GM12801 (cell line): ENCODE data around the gene TINCR.

Experiments
- CTCF ChIP-seq: IDR thresholded peaks from one replicate; pipeline ENCODE4 v1.5.1; 2011; ENCODE audit warnings: control low read depth; ENCODE audit not compliant: insufficient read length; ENCODE audit errors: extremely low read depth

Gene TINCR

GRCh38 chr19:5567360-5567969 lies at the start of gene TINCR:
TSS of gene TINCR (minus strand) at chr19:5567953.
- TF ChIP-seq CTCF: no peak

- no peak for TF ChIP-seq CTCF
Observed at GRCh38 chr19:5617080-5617479, 49.3 kb upstream of the TINCR start.

GRCh38 chr19:5615756-5616327 lies 48.1 kb upstream of the TINCR start:
- no peak for TF ChIP-seq CTCF

- no peak for TF ChIP-seq CTCF
Observed at GRCh38 chr19:5612891-5613865, 45.4 kb upstream of the TINCR start.

GRCh38 chr19:5609881-5610448 lies 42.2 kb upstream of the TINCR start:
- no peak for TF ChIP-seq CTCF

GRCh38 chr19:5608291-5608690 lies 40.5 kb upstream of the TINCR start:
- no peak for TF ChIP-seq CTCF
